ENCODE results near the gene KLHL29.
A peak's percentile ranks its signal among the peaks of the same experiment; 100 is the strongest.

The KLHL29 gene

GRCh38 chr2:23454501-23455120, 69.6 kb downstream of the KLHL29 start:
- TF ChIP-seq CTCF (IDR thresholded peaks at IDR 0.05) = no peak

GRCh38 chr2:23456396-23456795, 71.4 kb downstream of the KLHL29 start:
- no peak for TF ChIP-seq CTCF (IDR thresholded peaks at IDR 0.05)

GRCh38 chr2:23456881-23457760, 72.1 kb downstream of the KLHL29 start:
- TF ChIP-seq CTCF (IDR thresholded peaks at IDR 0.05) = no peak

- TF ChIP-seq CTCF (IDR thresholded peaks at IDR 0.05) = no peak
Measured at GRCh38 chr2:23457990-23458682, 73.2 kb downstream of the KLHL29 start.

- TF ChIP-seq CTCF (IDR thresholded peaks at IDR 0.05) = no peak
Measured at GRCh38 chr2:23459032-23459431, 74.1 kb downstream of the KLHL29 start.

- TF ChIP-seq CTCF (IDR thresholded peaks at IDR 0.05) = peak; percentile 53
Measured at GRCh38 chr2:23460228-23460627, 75.2 kb downstream of the KLHL29 start.

GRCh38 chr2:23460993-23461392, 76.0 kb downstream of the KLHL29 start:
- TF ChIP-seq CTCF (IDR thresholded peaks at IDR 0.05) = no peak

All from LNCAP (cell line).